KOPT-K1 (cell line): ENCODE data around the gene RMI2.

Experiments used
- H3K27ac ChIP-seq: fragments of 200-600 bp; sonication (generic); 2 replicates; pipeline ENCODE4 v1.5.1; 2016; ENCODE audit warnings: antibody characterized with exemption, mild to moderate bottlenecking, low read depth, low read length; ENCODE audit not compliant: poor library complexity, severe bottlenecking
- H3K36me3 ChIP-seq: fragments of 200-600 bp; sonication (generic); 2 replicates; pipeline ENCODE4 v1.5.1; 2017; ENCODE audit warnings: antibody characterized with exemption, mild to moderate bottlenecking, low read length, moderate library complexity; ENCODE audit not compliant: insufficient read depth
- H3K9me3 ChIP-seq: fragments of 200-600 bp; sonication (generic); 2 replicates; pipeline ENCODE4 v1.5.1; 2017; ENCODE audit warnings: antibody characterized with exemption, low read length, mild to moderate bottlenecking; ENCODE audit not compliant: insufficient read depth, poor library complexity, severe bottlenecking

Gene RMI2

DNA sequence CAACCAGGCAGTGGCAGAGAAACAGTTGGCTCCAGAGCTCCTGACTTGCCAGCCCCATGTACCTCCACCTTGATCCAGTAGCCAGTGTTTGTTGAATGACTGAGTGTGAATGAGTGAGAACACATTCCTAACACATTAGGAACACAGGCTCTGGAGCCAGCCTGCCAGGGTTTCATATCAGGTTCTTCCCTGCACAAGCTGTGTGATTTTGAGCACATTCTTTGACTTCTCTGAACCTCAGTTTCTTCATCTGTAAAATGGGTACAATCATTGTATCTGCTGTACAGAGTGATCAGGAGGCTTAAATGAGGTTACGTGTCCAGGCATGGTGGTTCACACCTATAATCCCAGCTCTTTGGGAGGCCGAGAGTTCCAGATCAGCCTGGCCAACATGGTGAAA is 13.3 kb upstream of the RMI2 start:
- no peaks in the 10 kb centered on the region for H3K9me3 ChIP-seq
- H3K36me3 ChIP-seq: no peaks in the 10 kb centered on the region
- no peak overlapping the region for H3K27ac ChIP-seq

DNA sequence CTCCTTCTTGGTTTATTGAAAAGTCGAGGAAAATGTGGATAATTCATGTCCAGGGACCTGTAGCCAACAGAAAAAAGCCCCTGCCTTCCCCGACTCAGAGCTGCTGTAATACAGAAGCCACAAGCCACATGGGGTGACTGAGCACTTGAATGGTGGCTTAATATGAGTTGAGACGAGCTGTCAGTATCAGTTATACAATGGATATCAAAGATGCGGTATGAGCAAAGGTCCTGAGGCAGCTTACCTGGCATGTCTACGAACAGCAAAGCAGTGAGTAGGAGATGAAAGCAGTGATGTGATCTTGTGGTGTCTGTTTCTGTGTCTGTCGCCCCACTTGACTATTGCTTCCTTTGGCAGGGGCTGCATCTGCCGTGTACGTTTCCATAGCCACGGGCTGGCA is 12.2 kb upstream of the RMI2 start:
- Histone ChIP-seq H3K27ac (no peak overlapping the region), H3K9me3 (no peaks in the 10 kb centered on the region), H3K36me3 (no peaks in the 10 kb centered on the region)

DNA sequence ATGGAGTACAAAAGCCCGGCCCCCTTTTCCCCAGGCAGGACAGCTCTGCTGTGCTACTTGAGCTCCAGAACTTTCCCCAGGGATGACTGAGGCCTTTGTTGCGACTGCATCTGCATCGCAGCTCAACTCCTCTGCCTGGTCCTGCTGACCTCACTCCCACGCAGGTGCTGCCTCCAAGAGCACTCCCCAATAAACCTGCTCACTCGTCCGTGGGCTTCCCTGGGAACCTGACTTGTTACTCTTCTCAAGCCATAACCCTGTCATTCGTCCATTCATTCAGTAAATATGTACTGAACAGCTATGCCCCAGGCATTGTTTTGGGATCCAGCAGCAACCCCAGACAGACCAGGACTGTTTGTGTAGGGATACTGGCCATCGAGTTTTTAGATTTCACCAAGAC is 11.6 kb upstream of the RMI2 start:
- Histone ChIP-seq H3K36me3 (no peaks in the 10 kb centered on the region), H3K9me3 (no peaks in the 10 kb centered on the region), H3K27ac (no peak overlapping the region)

DNA sequence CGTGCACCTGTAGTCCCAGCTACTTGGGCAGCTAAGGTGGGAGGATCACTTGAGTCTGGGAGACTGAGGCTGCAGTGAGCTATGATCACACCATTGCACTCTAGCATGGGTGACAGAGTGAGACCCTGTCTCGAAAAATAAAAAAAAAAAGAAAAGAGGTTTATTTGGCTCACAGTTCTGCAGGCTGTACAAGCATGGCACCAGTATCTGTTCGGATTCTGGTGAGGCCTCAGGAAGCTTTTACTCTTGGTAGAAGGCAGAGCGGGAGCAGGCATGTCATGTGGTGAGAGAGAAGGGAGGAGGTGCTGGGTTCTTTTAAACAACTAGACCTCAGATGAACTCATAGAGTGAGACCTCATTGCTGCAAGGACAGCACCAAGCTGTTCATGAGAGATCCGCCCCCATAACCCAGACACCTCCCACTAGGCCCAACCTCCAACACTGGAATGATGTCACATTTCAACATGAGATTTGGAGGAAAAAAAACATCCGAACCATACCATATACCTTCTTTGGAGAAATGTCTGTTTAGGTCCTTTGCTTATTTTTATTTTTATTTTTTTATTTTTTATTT is 10.3 kb upstream of the RMI2 start:
- Histone ChIP-seq H3K36me3 (no peaks in the 10 kb centered on the region), H3K27ac (no peak overlapping the region), H3K9me3 (no peaks in the 10 kb centered on the region)

DNA sequence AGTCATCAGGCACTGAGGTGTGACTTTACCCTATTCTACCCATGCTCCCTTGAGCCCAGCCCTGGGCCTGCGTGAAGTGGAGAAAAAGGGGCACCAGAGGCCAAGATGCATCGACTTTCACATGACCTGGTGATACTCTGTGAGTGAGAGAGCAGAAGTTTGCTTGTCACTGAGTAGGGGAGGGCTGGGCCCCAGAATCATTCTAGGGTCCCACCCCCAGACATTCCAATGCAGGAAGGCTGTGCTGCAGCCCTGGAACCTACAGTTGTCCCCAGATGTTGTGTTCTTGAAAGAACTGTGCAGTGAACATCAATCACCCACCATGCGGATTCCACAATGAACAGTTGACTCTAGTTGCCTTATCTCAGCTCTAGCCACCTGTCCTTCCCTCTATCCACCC is 6.2 kb upstream of the RMI2 start:
- H3K27ac ChIP-seq: no peak overlapping the region
- no peaks in the 10 kb centered on the region for H3K9me3 ChIP-seq
- H3K36me3 ChIP-seq: no peaks in the 10 kb centered on the region

DNA sequence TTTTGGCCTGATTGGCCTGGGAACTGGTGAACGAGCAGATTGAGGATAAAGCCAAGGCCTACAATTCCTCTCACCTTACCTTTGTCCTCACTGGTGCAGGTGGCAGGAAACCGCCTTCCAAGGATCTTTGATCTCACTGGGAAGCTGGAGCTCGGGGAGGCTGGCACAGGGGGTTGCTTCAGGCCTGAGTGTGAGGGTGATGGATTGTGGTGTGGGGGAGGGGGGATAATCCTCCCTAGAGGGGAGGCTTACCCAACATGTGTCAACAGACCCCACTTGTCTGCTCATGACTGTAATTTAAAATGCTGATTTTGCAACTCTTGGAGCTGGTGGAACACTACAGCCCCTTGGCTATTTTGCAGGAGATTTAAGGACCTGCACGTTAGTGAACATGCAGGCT is 4.5 kb upstream of the RMI2 start:
- no peak overlapping the region for H3K27ac ChIP-seq
- no peaks in the 10 kb centered on the region for H3K36me3 ChIP-seq
- no peaks in the 10 kb centered on the region for H3K9me3 ChIP-seq

DNA sequence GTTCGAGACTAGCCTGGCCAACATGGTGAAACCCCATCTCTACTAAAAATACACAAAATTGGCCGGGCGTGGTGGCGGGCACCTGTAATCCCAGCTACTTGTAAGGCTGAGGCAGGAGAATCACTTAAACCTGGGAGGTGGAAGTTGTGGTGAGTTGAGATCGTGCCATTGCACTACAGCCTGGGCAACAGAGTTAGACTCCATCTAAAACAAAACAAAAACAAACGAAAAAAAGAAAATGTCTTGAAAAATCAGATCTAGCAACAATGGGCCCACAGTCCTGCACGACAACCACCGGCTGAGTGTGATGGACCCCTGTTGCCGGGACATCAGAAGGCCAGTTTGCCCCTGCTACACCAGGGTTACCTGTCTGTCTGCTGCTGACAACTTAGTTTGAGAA is 3.9 kb upstream of the RMI2 start:
- no peaks in the 10 kb centered on the region for H3K9me3 ChIP-seq

DNA sequence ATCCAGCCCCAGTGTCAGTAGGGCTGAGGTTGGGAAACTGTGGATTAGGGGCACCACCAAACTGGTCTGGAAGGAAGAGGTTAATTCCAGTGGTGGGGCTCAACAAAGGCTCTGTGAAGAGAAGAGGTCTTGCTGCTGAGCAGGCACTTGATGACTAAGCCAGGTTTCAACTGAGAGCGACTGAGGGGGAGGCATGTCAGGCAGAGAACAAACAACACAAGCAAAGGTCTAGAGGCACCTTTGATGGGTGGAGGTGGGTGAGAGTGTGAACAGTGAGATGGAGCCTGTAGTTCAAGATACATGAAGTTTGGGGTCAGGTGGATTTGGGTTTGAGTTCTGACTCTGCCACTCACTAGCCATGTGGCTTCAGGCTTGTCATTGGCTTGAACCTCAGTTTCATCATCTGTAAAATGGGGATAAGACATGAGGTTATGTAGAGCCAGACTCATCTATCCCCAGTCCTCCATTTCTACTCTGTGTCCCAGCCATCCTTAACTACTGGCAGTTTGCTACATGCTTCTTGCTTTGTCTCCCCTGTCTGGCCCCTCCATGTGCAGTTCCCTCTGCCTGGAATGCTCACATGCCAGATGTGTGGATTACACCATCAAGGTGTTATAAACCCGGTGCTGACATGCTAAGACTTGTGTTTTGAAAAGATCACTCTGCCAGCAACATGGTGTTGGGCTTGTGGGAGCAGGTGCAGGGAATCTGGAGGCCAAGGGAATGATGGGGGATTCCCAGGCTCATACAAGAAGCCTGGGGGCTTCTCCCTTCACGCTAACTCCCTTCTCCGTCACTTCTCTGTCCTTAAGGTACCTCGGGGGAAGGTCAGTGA is 3.0 kb upstream of the RMI2 start:
- no peaks in the 10 kb centered on the region for H3K9me3 ChIP-seq
- H3K36me3 ChIP-seq: peaks cover 6% of the 10 kb centered on the region
- no peak overlapping the region for H3K27ac ChIP-seq

More for the DNA sequence above, 3.9 kb upstream of the RMI2 start:
- H3K36me3 ChIP-seq: no peaks in the 10 kb centered on the region
- no peak overlapping the region for H3K27ac ChIP-seq

DNA sequence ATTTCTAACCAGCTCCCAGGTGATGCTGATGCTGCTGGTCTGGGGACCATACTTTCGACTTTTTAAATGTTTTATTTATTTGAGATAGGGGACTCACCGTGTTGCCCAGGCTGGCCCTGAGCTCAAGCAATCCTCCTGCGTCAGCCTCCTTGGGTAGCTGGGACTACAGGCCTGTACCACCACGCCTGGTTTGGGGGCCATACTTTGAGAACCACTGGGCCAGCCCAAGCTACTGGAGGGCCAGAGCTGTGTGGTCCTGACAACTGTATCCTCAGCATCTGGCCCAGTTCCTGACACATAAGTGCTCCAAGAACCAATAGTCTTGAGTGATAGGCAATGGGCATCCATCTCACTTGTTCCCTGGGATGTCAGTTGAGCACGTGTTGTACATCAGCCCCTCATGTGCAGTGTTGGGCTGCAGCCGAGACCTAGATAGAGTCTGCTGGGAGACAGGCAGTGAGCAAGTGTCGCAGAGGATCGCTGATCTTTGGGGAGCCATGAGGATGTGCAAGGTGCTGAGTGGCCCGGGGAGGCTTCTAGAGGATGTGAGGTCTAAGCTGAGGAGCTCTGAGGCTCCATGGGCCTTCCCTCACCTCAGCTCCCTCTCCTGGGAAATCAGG is 1.6 kb downstream of the RMI2 start:
- Histone ChIP-seq H3K27ac (no peak overlapping the region), H3K9me3 (no peaks in the 10 kb centered on the region), H3K36me3 (peaks cover 28% of the 10 kb centered on the region)

DNA sequence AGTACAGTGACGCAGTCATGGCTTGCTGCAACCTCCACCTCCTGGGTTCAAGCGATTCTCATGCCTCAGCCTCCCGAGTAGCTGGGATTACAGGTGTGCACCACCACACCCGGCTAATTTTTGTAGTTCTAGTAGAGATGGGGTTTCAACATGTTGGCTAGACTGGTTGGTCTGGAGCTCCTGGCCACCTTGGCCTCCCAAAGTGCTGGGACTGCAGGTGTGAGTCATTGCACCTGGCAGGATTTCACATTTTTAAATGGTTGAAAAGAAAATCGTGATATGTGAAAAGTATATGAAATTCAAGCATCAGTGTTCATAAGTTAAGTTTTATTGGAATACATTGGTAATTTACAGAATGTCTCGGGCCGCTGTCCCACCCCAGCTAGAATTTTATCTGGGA is 2.6 kb downstream of the RMI2 start:
- no peak overlapping the region for H3K27ac ChIP-seq
- H3K36me3 ChIP-seq: peaks cover 36% of the 10 kb centered on the region
- H3K9me3 ChIP-seq: peaks cover 1% of the 10 kb centered on the region

DNA sequence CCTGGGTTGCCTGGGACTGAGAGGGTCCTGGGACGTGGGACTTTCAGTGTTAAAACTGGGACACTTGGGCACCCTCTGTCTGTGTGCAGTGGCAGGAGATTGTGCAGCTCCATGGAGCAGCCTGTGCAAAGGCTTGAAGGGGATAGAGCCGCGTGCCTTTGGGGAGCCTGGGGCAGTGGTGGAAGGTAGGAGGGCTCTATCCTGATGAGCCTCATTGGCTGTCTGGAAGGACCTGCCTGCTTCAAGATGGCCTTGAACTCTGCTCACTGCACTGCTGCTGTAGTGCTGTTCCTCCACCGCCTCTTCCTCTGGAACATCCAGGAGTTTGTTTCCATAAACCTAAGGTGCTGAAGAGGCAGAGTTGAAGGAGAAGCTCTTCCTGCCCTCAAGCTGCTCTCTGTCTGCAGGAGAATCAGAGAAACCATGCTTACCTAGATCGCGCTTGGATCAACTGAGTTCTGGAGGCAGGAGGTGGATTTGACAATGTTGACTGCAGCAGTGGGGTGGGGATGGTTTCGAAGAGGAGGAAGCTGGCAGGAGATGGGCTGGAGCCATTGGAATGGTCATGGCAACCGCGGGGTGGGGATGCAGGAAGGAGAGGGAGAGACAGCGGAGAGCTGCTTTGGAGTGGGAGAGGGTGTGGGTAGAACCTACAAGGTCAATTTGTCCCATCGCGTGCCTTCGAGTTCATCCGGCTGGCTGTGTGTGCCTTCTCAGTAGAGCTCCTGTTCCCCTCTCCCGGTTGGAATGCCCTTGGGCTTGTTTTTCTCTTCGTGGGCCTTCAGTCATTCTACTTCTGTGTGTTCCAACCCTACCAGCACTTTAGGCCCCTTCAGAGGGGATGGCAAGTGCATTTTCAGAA is 3.7 kb downstream of the RMI2 start:
- Histone ChIP-seq H3K9me3 (peaks cover 6% of the 10 kb centered on the region), H3K36me3 (peaks cover 45% of the 10 kb centered on the region), H3K27ac (no peak overlapping the region)

DNA sequence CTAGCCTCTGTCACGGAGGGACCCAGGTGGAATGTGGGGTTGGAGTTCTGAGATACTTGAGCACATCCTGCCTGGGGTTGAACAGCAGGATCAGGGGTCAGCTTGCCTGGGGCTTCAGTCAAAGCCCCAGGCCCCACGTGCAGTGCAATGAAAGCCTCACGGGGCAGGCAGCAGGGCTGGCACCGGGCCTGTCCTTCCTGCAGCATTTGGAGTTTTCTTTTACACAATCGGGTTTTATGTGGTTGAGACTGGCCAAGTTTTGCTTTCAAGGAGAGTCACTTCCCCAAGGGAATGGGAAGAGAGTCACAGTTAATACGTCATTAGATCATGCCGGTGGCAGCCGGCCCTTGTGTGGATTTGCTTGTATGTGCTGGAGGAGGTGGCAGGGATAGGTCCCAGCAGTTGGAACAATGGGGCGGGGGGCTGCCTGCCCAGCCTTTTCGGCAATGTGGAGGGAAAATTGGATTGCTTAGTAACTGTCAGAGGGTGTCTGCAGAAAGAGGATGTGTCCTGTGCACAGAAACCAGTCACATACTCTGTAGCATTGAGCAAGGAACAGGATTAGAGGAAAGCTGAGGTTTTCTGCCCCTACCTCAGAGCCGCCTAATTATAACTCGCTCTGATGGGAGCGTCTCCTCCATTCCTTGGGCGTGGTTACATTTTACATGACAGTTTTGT is 4.5 kb downstream of the RMI2 start:
- Histone ChIP-seq H3K27ac (no peak overlapping the region), H3K36me3 (peaks cover 45% of the 10 kb centered on the region), H3K9me3 (peaks cover 6% of the 10 kb centered on the region)

DNA sequence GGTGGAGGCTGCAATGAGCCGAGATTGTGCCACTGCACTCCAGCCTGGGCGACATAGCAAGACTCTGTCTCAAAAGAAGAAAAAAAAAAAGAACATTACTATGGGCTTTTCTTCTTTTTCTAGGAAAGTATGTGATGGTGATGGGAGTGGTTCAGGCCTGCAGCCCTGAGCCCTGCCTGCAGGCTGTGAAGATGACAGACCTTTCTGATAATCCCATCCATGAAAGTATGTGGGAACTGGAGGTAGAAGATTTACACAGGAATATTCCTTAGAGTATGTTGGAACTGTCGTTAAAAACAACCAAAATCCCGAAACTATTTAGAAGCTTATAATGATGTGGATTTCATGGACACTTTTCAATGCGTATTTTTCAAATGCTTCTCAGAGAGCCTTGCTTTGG is 5.3 kb downstream of the RMI2 start:
- peaks cover 45% of the 10 kb centered on the region for H3K36me3 ChIP-seq
- peaks cover 6% of the 10 kb centered on the region for H3K9me3 ChIP-seq
- H3K27ac ChIP-seq: no peak overlapping the region

DNA sequence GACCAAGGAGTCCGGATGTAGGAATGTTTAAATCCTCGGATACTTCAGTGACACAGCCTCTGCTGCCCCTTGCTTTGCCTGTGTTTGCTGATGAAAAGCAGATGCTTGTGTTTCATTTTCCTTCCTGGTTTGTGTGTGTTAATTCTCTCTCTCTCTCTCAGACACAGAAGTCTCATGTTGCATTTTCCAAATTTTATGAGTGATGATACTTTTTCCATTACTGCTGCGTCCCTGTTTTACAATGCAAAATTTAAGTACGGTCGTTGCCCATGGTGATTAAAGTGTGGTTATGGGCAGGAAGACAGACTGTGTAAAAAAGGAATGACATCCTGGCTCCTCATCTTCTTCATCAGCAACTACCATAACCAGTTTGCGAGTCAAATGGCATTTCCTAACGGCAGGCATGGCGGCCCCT is 5.7 kb downstream of the RMI2 start:
- H3K9me3 ChIP-seq: peaks cover 6% of the 10 kb centered on the region
- H3K27ac ChIP-seq: no peak overlapping the region
- peaks cover 45% of the 10 kb centered on the region for H3K36me3 ChIP-seq
